HCT116 (cell line): ENCODE results near the gene GDF10. TPM values are rescaled to one million over a fixed set of nuclear protein-coding genes. Genes with fewer than 3 reads are reported as not detected.

Source experiments
- ATAC-seq: fragments of 200-7000 bp; cut with Tn5 transposase; 2 replicates; pipeline ENCODE4 v1.9.1; 2020; ENCODE audit warnings: mild to moderate bottlenecking, moderate library complexity
- BruUV-seq: library from RNA; stranded (reverse); fragments of 400-500 nt; replicated peaks from 2 replicates; lab custom pipeline; 2021; lab: Mats Ljungman, UMichigan
- CTCF ChIA-PET: fragments of 300-600 bp; sonication (Branson Sonifier 250); formaldehyde crosslinking; loops from one replicate; lab custom pipeline; 2021; ENCODE audit warnings: antibody characterized with exemption; lab: Charles Lee
- POLR2A ChIA-PET: fragments of 300-600, 350-600 bp; sonication (Branson Sonifier 250); formaldehyde crosslinking; loops from one replicate; lab custom pipeline; 2021; ENCODE audit warnings: antibody characterized with exemption; lab: Charles Lee
- RAD21 ChIA-PET, 2 experiments: fragments of 300-600 bp; sonication (Branson Sonifier 250); formaldehyde crosslinking; loops; one replicate each; lab custom pipeline; 2023; ENCODE audit warnings: low total read pairs in 2 of 2; ENCODE audit not compliant: uncharacterized antibody in 2 of 2, unreplicated experiment in 2 of 2, low non-redundant PET in 1 of 2; lab: Charles Lee
- DNase-seq: peaks from one replicate; pipeline ENCODE4 v3.0.0-alpha.2; 2010; ENCODE audit warnings: low read depth, low spot score
- H2AFZ ChIP-seq: fragments of 200-600 bp; shearing (Covaris generic), sonication (generic); 2 replicates; pipeline ENCODE4 v1.6.1; 2017; ENCODE audit warnings: low read depth, mixed run types, mixed read lengths, antibody characterized with exemption, low read length; ENCODE audit not compliant: poor library complexity, severe bottlenecking
- H3K27ac ChIP-seq: 2 replicates; pipeline ENCODE4 v1.5.1; 2012; ENCODE audit warnings: low read depth, low read length
- H3K27me3 ChIP-seq: fragments of 200-600 bp; sonication (generic); 2 replicates; pipeline ENCODE4 v1.6.1; 2016; ENCODE audit warnings: mixed run types, low read length, mixed read lengths; ENCODE audit not compliant: insufficient read depth
- H3K36me3 ChIP-seq, 2 experiments: fragments of 200-500 bp in 1 of 2; fragments of 200-600 bp in 1 of 2; sonication (Bioruptor generic) in 1 of 2; sonication (generic) in 1 of 2; 2 replicates each; pipeline versions ENCODE4 v1.5.1 to v1.6.1; 2014 to 2016; ENCODE audit warnings: low read length in 2 of 2, inconsistent platforms in 1 of 2, mixed read lengths in 1 of 2, mixed run types in 1 of 2; ENCODE audit not compliant: insufficient read depth in 2 of 2, control insufficient read depth in 1 of 2
- H3K4me1 ChIP-seq, 2 experiments: fragments of 200-600 bp in 1 of 2; sonication (generic) in 1 of 2; 2 replicates each; pipeline versions ENCODE4 v1.5.1 to v1.6.1; 2012 to 2017; ENCODE audit warnings: low read length in 2 of 2, inconsistent platforms in 1 of 2, mild to moderate bottlenecking in 1 of 2, mixed read lengths in 1 of 2, mixed run types in 1 of 2, moderate library complexity in 1 of 2; ENCODE audit not compliant: insufficient read depth in 2 of 2, control insufficient read depth in 1 of 2
- H3K4me2 ChIP-seq: fragments of 200-600 bp; sonication (generic); 2 replicates; pipeline ENCODE4 v1.6.1; 2017; ENCODE audit warnings: mixed run types, low read length, mixed read lengths
- H3K4me3 ChIP-seq, 2 experiments: fragments of 200-600 bp in 1 of 2; sonication (generic) in 1 of 2; replicated peaks in 1 of 2; 2 replicates each; pipeline ENCODE4 v1.5.1; 2011 to 2016; ENCODE audit warnings: low read length in 2 of 2, control low read depth in 1 of 2, low read depth in 1 of 2, mild to moderate bottlenecking in 1 of 2, mixed read lengths in 1 of 2, mixed run types in 1 of 2
- H3K79me2 ChIP-seq: fragments of 200-600 bp; sonication (generic); 2 replicates; pipeline ENCODE4 v1.6.1; 2017; ENCODE audit warnings: mild to moderate bottlenecking, mixed run types, low read length, moderate library complexity, mixed read lengths; ENCODE audit not compliant: insufficient read depth
- H3K9ac ChIP-seq: fragments of 200-600 bp; sonication (generic); 2 replicates; pipeline ENCODE4 v1.6.1; 2016; ENCODE audit warnings: low read length, mixed read lengths
- H3K9me2 ChIP-seq: fragments of 200-600 bp; sonication (generic), shearing (Covaris generic); 2 replicates; pipeline ENCODE4 v1.6.1; 2017; ENCODE audit warnings: mixed run types, mild to moderate bottlenecking, moderate library complexity; ENCODE audit not compliant: insufficient read depth
- H3K9me3 ChIP-seq, 2 experiments: fragments of 200-500 bp in 1 of 2; fragments of 200-600 bp in 1 of 2; sonication (Bioruptor generic) in 1 of 2; sonication (generic) in 1 of 2; 2 replicates each; pipeline ENCODE4 v1.6.1; 2014 to 2017; ENCODE audit warnings: low read length in 2 of 2, mixed read lengths in 2 of 2, inconsistent platforms in 1 of 2, low read depth in 1 of 2, mild to moderate bottlenecking in 1 of 2, mixed run types in 1 of 2, moderate library complexity in 1 of 2; ENCODE audit not compliant: control insufficient read depth in 1 of 2, insufficient read depth in 1 of 2
- H4K20me1 ChIP-seq: fragments of 200-600 bp; sonication (generic), shearing (Covaris generic); 2 replicates; pipeline ENCODE4 v1.6.1; 2017; ENCODE audit warnings: mixed run types, mild to moderate bottlenecking, moderate library complexity; ENCODE audit not compliant: insufficient read depth
- CTCF ChIP-seq, 3 experiments: fragments of 200-600 bp in 1 of 3; sonication (generic) in 1 of 3; IDR thresholded peaks in 2 of 3; conservative IDR thresholded peaks in 1 of 3; 2 replicates each; pipeline ENCODE4 v1.5.1; 2012 to 2017; ENCODE audit warnings: low read depth in 2 of 3, low read length in 2 of 3, antibody characterized with exemption in 1 of 3, borderline replicate concordance in 1 of 3, control low read depth in 1 of 3, mild to moderate bottlenecking in 1 of 3, mixed read lengths in 1 of 3, mixed run types in 1 of 3, moderate library complexity in 1 of 3; ENCODE audit not compliant: insufficient read depth in 1 of 3
- EGR1 ChIP-seq: IDR thresholded peaks from 2 replicates; pipeline ENCODE4 v1.6.1; 2012; ENCODE audit warnings: low read depth
- MAX ChIP-seq: IDR thresholded peaks from 2 replicates; pipeline ENCODE4 v1.6.1; 2012
- POLR2AphosphoS5 ChIP-seq: IDR thresholded peaks from 2 replicates; pipeline ENCODE4 v1.6.1; 2011; ENCODE audit warnings: mild to moderate bottlenecking, low read depth, low read length, moderate library complexity
- RAD21 ChIP-seq: IDR thresholded peaks from 2 replicates; pipeline ENCODE4 v1.6.1; 2012; ENCODE audit warnings: low read depth, mild to moderate bottlenecking
- REST ChIP-seq: IDR thresholded peaks from 2 replicates; pipeline ENCODE4 v1.6.1; 2012; ENCODE audit warnings: low read depth
- intact Hi-C: fragments of 100-400 bp; cut with micrococcal nuclease; formaldehyde crosslinking; loops from 2 replicates; pipeline ENCODE4 v1.10.0; 2022
- total RNA-seq: library from RNA; stranded (reverse); gene quantifications from one replicate; pipeline ENCODE4 v1.2.1, GENCODE V29; 2021; ENCODE audit not compliant: unreplicated experiment
- TF ChIP-seq, protein P1 (sequence below): IDR thresholded peaks from 2 replicates; pipeline ENCODE4 v1.6.1; 2011; ENCODE audit warnings: mild to moderate bottlenecking, low read length, moderate library complexity; ENCODE audit not compliant: insufficient replicate concordance; ENCODE audit errors: extremely low read depth

GDF10 gene
- total RNA-seq, 1 experiment from 2014 or later = not detected

- Histone ChIP-seq H3K9me3 (no peaks in the 10 kb centered on the region), H4K20me1 (no peaks in the 10 kb centered on the region), H3K79me2 (no peaks in the 10 kb centered on the region), H3K4me2 (no peak overlapping the region), H3K9ac (no peak overlapping the region), H3K27ac (no peak overlapping the region), H3K27me3 (peaks cover 4% of the 10 kb centered on the region; the same call in 1 of the 2 replicates), H3K4me1 (no peaks in the 10 kb centered on the region), H3K36me3 (no peaks in the 10 kb centered on the region), H3K4me3 (no peak overlapping the region), H3K9me2 (no peaks in the 10 kb centered on the region), H2AFZ (no peak overlapping the region)
- TF ChIP-seq POLR2AphosphoS5 (no peak), RAD21 (no peak), CTCF (IDR thresholded peaks at IDR 0.05 in 2 of 3, conservative IDR thresholded peaks at IDR 0.05 in 1 of 3; ENCODE audit: borderline replicate concordance in 1 of 3, insufficient read depth in 1 of 3, low read depth in 2 of 3, low read length in 2 of 3) (no peak), REST (no peak), MAX (no peak), EGR1 (no peak)
- TF ChIP-seq, protein P1, sequence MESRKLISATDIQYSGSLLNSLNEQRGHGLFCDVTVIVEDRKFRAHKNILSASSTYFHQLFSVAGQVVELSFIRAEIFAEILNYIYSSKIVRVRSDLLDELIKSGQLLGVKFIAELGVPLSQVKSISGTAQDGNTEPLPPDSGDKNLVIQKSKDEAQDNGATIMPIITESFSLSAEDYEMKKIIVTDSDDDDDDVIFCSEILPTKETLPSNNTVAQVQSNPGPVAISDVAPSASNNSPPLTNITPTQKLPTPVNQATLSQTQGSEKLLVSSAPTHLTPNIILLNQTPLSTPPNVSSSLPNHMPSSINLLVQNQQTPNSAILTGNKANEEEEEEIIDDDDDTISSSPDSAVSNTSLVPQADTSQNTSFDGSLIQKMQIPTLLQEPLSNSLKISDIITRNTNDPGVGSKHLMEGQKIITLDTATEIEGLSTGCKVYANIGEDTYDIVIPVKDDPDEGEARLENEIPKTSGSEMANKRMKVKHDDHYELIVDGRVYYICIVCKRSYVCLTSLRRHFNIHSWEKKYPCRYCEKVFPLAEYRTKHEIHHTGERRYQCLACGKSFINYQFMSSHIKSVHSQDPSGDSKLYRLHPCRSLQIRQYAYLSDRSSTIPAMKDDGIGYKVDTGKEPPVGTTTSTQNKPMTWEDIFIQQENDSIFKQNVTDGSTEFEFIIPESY = no peak
- DNase-seq (no peak), ATAC-seq (no peak)
- ChIA-PET CTCF (no interaction called here), RAD21 (no interaction called here), POLR2A (no interaction called here)
- BruUV-seq = no TSS peak
- intact Hi-C loops = no loop called here
Measured at GRCh38 chr10:47258921-47259320, 41.1 kb upstream of the GDF10 start.
